ENCODE data around the gene SHE.

Gene SHE

GRCh38 chr1:154448331-154448811 is 53.8 kb downstream of the SHE start:
- no peak overlapping the region for H3K4me3 ChIP-seq (ENCODE audit: low read depth in 1 of 2, low read length in 2 of 2)
- no peak overlapping the region for H2AFZ ChIP-seq (ENCODE audit: low read depth, low read length)
- no peaks in the 10 kb centered on the region for H3K9me3 ChIP-seq (ENCODE audit: insufficient read depth, low read length, severe bottlenecking)
- H3K79me2 ChIP-seq (ENCODE audit: insufficient read depth, low read length), result no peaks in the 10 kb centered on the region
- ATAC-seq (ENCODE audit: insufficient read depth, low read depth) (no peak), DNase-seq (no peak)
- TF ChIP-seq EZH2 (IDR thresholded peaks at IDR 0.05; ENCODE audit: borderline replicate concordance, low read depth, low read length, severe bottlenecking) (no peak), CTCF (IDR thresholded peaks at IDR 0.05; ENCODE audit: borderline replicate concordance, extremely low read depth, low read length, poor library complexity, severe bottlenecking) (no peak)
- H3K9ac ChIP-seq (ENCODE audit: low read depth, low read length), result no peak overlapping the region
- peaks cover 8% of the 10 kb centered on the region for H3K27me3 ChIP-seq (ENCODE audit: insufficient read depth, low read length, poor library complexity)
- H3K36me3 ChIP-seq (ENCODE audit: insufficient read depth, low read length), result no peaks in the 10 kb centered on the region
- no peaks in the 10 kb centered on the region for H3K4me1 ChIP-seq (ENCODE audit: insufficient read depth, low read length)
- no peak overlapping the region for H3K4me2 ChIP-seq (ENCODE audit: insufficient read depth, low read length)
- no peak overlapping the region for H3K27ac ChIP-seq (ENCODE audit: low read length)
- H4K20me1 ChIP-seq (ENCODE audit: insufficient read depth, low read length), result no peaks in the 10 kb centered on the region; the same call in 1 of the 2 replicates

GRCh38 chr1:154446789-154447188 is 55.4 kb downstream of the SHE start:
- Histone ChIP-seq H4K20me1 (ENCODE audit: insufficient read depth, low read length) (no peaks in the 10 kb centered on the region; the same call in 1 of the 2 replicates), H3K79me2 (ENCODE audit: insufficient read depth, low read length) (no peaks in the 10 kb centered on the region), H3K27me3 (ENCODE audit: insufficient read depth, low read length, poor library complexity) (peaks cover 4% of the 10 kb centered on the region), H3K27ac (ENCODE audit: low read length) (no peak overlapping the region), H2AFZ (ENCODE audit: low read depth, low read length) (no peak overlapping the region), H3K4me2 (ENCODE audit: insufficient read depth, low read length) (no peak overlapping the region), H3K4me1 (ENCODE audit: insufficient read depth, low read length) (no peaks in the 10 kb centered on the region), H3K9ac (ENCODE audit: low read depth, low read length) (no peak overlapping the region), H3K9me3 (ENCODE audit: insufficient read depth, low read length, severe bottlenecking) (no peaks in the 10 kb centered on the region), H3K4me3 (ENCODE audit: low read depth in 1 of 2, low read length in 2 of 2) (no peak overlapping the region), H3K36me3 (ENCODE audit: insufficient read depth, low read length) (no peaks in the 10 kb centered on the region)
- DNase-seq (no peak), ATAC-seq (ENCODE audit: insufficient read depth, low read depth) (no peak)
- TF ChIP-seq CTCF (IDR thresholded peaks at IDR 0.05; ENCODE audit: borderline replicate concordance, extremely low read depth, low read length, poor library complexity, severe bottlenecking) (no peak), EZH2 (IDR thresholded peaks at IDR 0.05; ENCODE audit: borderline replicate concordance, low read depth, low read length, severe bottlenecking) (no peak)

- Histone ChIP-seq H3K4me2 (ENCODE audit: insufficient read depth, low read length) (no peak overlapping the region), H3K9me3 (ENCODE audit: insufficient read depth, low read length, severe bottlenecking) (no peaks in the 10 kb centered on the region), H3K27ac (ENCODE audit: low read length) (no peak overlapping the region), H3K9ac (ENCODE audit: low read depth, low read length) (no peak overlapping the region), H3K36me3 (ENCODE audit: insufficient read depth, low read length) (no peaks in the 10 kb centered on the region), H2AFZ (ENCODE audit: low read depth, low read length) (no peak overlapping the region), H3K4me1 (ENCODE audit: insufficient read depth, low read length) (no peaks in the 10 kb centered on the region), H3K4me3 (ENCODE audit: low read depth in 1 of 2, low read length in 2 of 2) (no peak overlapping the region), H3K27me3 (ENCODE audit: insufficient read depth, low read length, poor library complexity) (peaks cover 6% of the 10 kb centered on the region), H3K79me2 (ENCODE audit: insufficient read depth, low read length) (no peaks in the 10 kb centered on the region), H4K20me1 (ENCODE audit: insufficient read depth, low read length) (no peaks in the 10 kb centered on the region; the same call in 1 of the 2 replicates)
- no peak for TF ChIP-seq CTCF (IDR thresholded peaks at IDR 0.05; ENCODE audit: borderline replicate concordance, extremely low read depth, low read length, poor library complexity, severe bottlenecking)
- DNase-seq (no peak), ATAC-seq (ENCODE audit: insufficient read depth, low read depth) (no peak)
These were observed 55.9 kb downstream of the SHE start for GRCh38 chr1:154446292-154446691.

DNA sequence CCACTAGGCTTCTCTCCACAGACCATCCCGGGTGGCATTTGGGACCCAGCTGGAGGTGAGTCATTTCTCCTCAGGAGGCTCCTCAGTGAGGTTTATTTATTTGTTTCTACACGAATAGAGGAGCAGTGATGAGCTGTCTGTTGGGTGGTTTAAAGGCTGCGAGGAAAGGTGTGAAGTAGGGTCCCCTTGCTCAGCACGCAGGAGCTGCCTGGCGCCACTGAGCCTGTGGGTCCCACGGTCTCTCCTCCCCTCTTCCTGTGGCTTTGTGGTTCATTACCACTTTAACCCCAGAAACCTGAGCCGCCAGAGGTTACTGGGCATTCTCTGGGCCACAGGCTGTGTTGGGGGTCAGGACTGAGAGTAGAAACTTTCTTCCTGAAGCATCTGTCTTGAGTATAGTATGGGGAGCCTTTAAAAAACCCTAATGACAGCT is 57.2 kb downstream of the SHE start:
- H4K20me1 ChIP-seq (ENCODE audit: insufficient read depth, low read length), result no peaks in the 10 kb centered on the region
- peak; percentile 23 for DNase-seq
- H3K27ac ChIP-seq (ENCODE audit: low read length), result no peak overlapping the region
- H2AFZ ChIP-seq (ENCODE audit: low read depth, low read length), result no peak overlapping the region
- no peaks in the 10 kb centered on the region for H3K9me3 ChIP-seq (ENCODE audit: insufficient read depth, low read length, severe bottlenecking)
- no peaks in the 10 kb centered on the region for H3K4me1 ChIP-seq (ENCODE audit: insufficient read depth, low read length)
- no peaks in the 10 kb centered on the region for H3K79me2 ChIP-seq (ENCODE audit: insufficient read depth, low read length)
- TF ChIP-seq CTCF (IDR thresholded peaks at IDR 0.05; ENCODE audit: borderline replicate concordance, extremely low read depth, low read length, poor library complexity, severe bottlenecking), result no peak
- no peak for TF ChIP-seq EZH2 (IDR thresholded peaks at IDR 0.05; ENCODE audit: borderline replicate concordance, low read depth, low read length, severe bottlenecking)
- peaks cover 10% of the 10 kb centered on the region for H3K27me3 ChIP-seq (ENCODE audit: insufficient read depth, low read length, poor library complexity)
- peak; percentile 64; the same call in 2 of the 3 replicates for ATAC-seq (ENCODE audit: insufficient read depth, low read depth)
- no peak overlapping the region for H3K4me3 ChIP-seq (ENCODE audit: low read depth in 1 of 2, low read length in 2 of 2)
- H3K36me3 ChIP-seq (ENCODE audit: insufficient read depth, low read length), result no peaks in the 10 kb centered on the region
- no peak overlapping the region for H3K4me2 ChIP-seq (ENCODE audit: insufficient read depth, low read length)
- H3K9ac ChIP-seq (ENCODE audit: low read depth, low read length), result no peak overlapping the region
